HepG2 (cell line): Measurements from ENCODE around the gene LRRC45. TPM values are rescaled to one million over a fixed set of nuclear protein-coding genes. Genes with fewer than 3 reads are reported as not detected.

ENCODE experiments used
- AKAP8 ChIP-seq: sonication (generic); formaldehyde crosslinking; IDR thresholded peaks from 2 replicates; pipeline ENCODE4 v1.5.1; 2020; ENCODE audit warnings: mild to moderate bottlenecking, missing genetic modification reagents
- GLI4 ChIP-seq: sonication (generic); formaldehyde crosslinking; IDR thresholded peaks from 2 replicates; pipeline ENCODE4 v1.5.1; 2020; ENCODE audit warnings: missing genetic modification reagents, mild to moderate bottlenecking, moderate library complexity, borderline replicate concordance
- REL ChIP-seq: sonication (generic); formaldehyde crosslinking; conservative IDR thresholded peaks from 2 replicates; pipeline ENCODE4 v1.8.0; 2022; ENCODE audit warnings: mild to moderate bottlenecking, missing genetic modification reagents, moderate library complexity
- SNAPC4 ChIP-seq: sonication (generic); formaldehyde crosslinking; IDR thresholded peaks from 2 replicates; pipeline ENCODE4 v1.4.0; 2020; ENCODE audit warnings: mild to moderate bottlenecking, missing genetic modification reagents
- ZBTB38 ChIP-seq: sonication (generic); formaldehyde crosslinking; IDR thresholded peaks from 2 replicates; pipeline ENCODE4 v1.5.1; 2020; ENCODE audit warnings: mild to moderate bottlenecking, missing genetic modification reagents
- ZBTB40 ChIP-seq, 2 experiments: fragments of 450-650 bp in 1 of 2; sonication (generic) in 1 of 2; formaldehyde crosslinking in 1 of 2; IDR thresholded peaks; 2 replicates each; pipeline versions ENCODE4 v1.6.1 to v1.8.0; 2016 to 2022; ENCODE audit warnings: antibody characterized with exemption in 1 of 2, mild to moderate bottlenecking in 1 of 2, missing genetic modification reagents in 1 of 2
- ZBTB8A ChIP-seq: sonication (generic); formaldehyde crosslinking; IDR thresholded peaks from 2 replicates; pipeline ENCODE4 v1.4.0; 2020; ENCODE audit warnings: mild to moderate bottlenecking, low read depth, missing genetic modification reagents, borderline replicate concordance
- ZFP90 ChIP-seq: sonication (generic); formaldehyde crosslinking; IDR thresholded peaks from 2 replicates; pipeline ENCODE4 v1.8.0; 2022; ENCODE audit warnings: missing genetic modification reagents, mild to moderate bottlenecking, inconsistent platforms, borderline replicate concordance
- ZSCAN22 ChIP-seq: sonication (generic); formaldehyde crosslinking; IDR thresholded peaks from 2 replicates; pipeline ENCODE4 v1.4.0; 2020; ENCODE audit warnings: mild to moderate bottlenecking, missing genetic modification reagents
- polyA plus RNA-seq, 8 experiments: library from polyadenylated mRNA; depleted of rRNA in 3 of 8; stranded (reverse) in 7 of 8; unstranded in 1 of 8; fragments of >200 nt; fragmentation: Illumina TruSeq in 4 of 8; extraction: Trizol in 4 of 8; gene quantifications; 2 replicates each; pipeline versions ENCODE4 v1.2.1 to v1.2.3, GENCODE V29; 2011 to 2016; ENCODE audit warnings: low read depth in 4 of 8, missing spikeins in 1 of 8, mixed read lengths in 1 of 8; ENCODE audit not compliant: insufficient read depth in 1 of 8
- total RNA-seq, 5 experiments: library from RNA; depleted of rRNA; stranded (reverse); fragments of >200 nt; fragmentation: Illumina TruSeq; extraction: Trizol; gene quantifications; 2 replicates each; pipeline ENCODE4 v1.2.3, GENCODE V29; 2016; ENCODE audit warnings: low read depth in 1 of 5
- TF ChIP-seq, protein P1 (sequence below): sonication (generic); formaldehyde crosslinking; IDR thresholded peaks from 2 replicates; pipeline ENCODE4 v1.4.0; 2020; ENCODE audit warnings: missing genetic modification reagents, mild to moderate bottlenecking, borderline replicate concordance

LRRC45 gene
- total and polyA plus RNA-seq, 2 of the 13 experiments (the other 11 are each of a cell fraction or from before 2014, with no cell fraction given) = 11.6 to 48.1 TPM

GRCh38 chr17:82021107-82021899, 1.8 kb upstream of the LRRC45 start (continued):
- TF ChIP-seq SNAPC4 (no peak), GLI4 (CRISPR knock-in tag) (no peak), ZBTB8A (CRISPR knock-in tag) (no peak; the same call in 1 of the 2 replicates), ZSCAN22 (CRISPR knock-in tag) (no peak), ZBTB40 (IDR thresholded peaks at IDR 0.05) (no peak), ZBTB40 (CRISPR knock-in tag; IDR thresholded peaks at IDR 0.05) (peak; percentile 39; the same call in 1 of the 2 replicates), REL (CRISPR knock-in tag) (0 out of 2 replicates have a peak, but pooled peaks have one; percentile 59), ZBTB38 (CRISPR knock-in tag) (no peak; the same call in none of the 2 replicates), AKAP8 (CRISPR knock-in tag) (peak; percentile 99), ZFP90 (CRISPR knock-in tag) (peak; percentile 84; the same call in 1 of the 2 replicates)
- TF ChIP-seq, protein P1, sequence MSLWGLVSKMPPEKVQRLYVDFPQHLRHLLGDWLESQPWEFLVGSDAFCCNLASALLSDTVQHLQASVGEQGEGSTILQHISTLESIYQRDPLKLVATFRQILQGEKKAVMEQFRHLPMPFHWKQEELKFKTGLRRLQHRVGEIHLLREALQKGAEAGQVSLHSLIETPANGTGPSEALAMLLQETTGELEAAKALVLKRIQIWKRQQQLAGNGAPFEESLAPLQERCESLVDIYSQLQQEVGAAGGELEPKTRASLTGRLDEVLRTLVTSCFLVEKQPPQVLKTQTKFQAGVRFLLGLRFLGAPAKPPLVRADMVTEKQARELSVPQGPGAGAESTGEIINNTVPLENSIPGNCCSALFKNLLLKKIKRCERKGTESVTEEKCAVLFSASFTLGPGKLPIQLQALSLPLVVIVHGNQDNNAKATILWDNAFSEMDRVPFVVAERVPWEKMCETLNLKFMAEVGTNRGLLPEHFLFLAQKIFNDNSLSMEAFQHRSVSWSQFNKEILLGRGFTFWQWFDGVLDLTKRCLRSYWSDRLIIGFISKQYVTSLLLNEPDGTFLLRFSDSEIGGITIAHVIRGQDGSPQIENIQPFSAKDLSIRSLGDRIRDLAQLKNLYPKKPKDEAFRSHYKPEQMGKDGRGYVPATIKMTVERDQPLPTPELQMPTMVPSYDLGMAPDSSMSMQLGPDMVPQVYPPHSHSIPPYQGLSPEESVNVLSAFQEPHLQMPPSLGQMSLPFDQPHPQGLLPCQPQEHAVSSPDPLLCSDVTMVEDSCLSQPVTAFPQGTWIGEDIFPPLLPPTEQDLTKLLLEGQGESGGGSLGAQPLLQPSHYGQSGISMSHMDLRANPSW = no peak
